Activated naive CD4-positive, alpha-beta T cell treated with anti-CD3 and anti-CD28 coated beads for 36 hours (primary cell): ENCODE data around the gene TNFRSF8. TPM values are rescaled to one million over a fixed set of nuclear protein-coding genes. Genes with fewer than 3 reads are reported as not detected.

Source experiments
- CTCF ChIA-PET: fragments of 350-600 bp; sonication (Branson Sonifier 250); formaldehyde crosslinking; loops from one replicate; lab custom pipeline; 2021; ENCODE audit warnings: antibody characterized with exemption; lab: Charles Lee
- DNase-seq: peaks from one replicate; pipeline ENCODE4 v3.0.0-alpha.2; 2020
- H3K27ac Mint-ChIP-seq: one replicate; pipeline ENCODE4 v1.8.0; 2021; ENCODE audit warnings: mild to moderate bottlenecking, mixed read lengths
- H3K27me3 Mint-ChIP-seq: one replicate; pipeline ENCODE4 v1.8.0; 2021; ENCODE audit warnings: low read depth, mixed read lengths
- H3K36me3 Mint-ChIP-seq: one replicate; pipeline ENCODE4 v1.8.0; 2021; ENCODE audit warnings: low read depth, mixed read lengths
- H3K4me1 Mint-ChIP-seq: one replicate; pipeline ENCODE4 v1.8.0; 2021; ENCODE audit warnings: low read depth, mixed read lengths
- H3K4me3 Mint-ChIP-seq: one replicate; pipeline ENCODE4 v1.8.0; 2021; ENCODE audit warnings: mild to moderate bottlenecking, moderate library complexity, mixed read lengths
- H3K9me3 Mint-ChIP-seq: one replicate; pipeline ENCODE4 v1.8.0; 2021; ENCODE audit warnings: mixed read lengths
- intact Hi-C: fragments of 100-400 bp; cut with micrococcal nuclease; formaldehyde crosslinking; loops from one replicate; pipeline ENCODE4 v1.15.1; 2023
- total RNA-seq, 2 experiments: library from RNA; stranded (reverse); gene quantifications; one replicate each; pipeline ENCODE4 v1.2.3, GENCODE V29; 2021

Gene TNFRSF8
- total RNA-seq, 2 experiments from 2014 or later: 18.6 to 18.8 TPM

- Mint-ChIP-seq H3K27me3 (no peaks in the 10 kb centered on the region), H3K27ac (peak overlapping the region; percentile 81), H3K36me3 (peaks cover 8% of the 10 kb centered on the region), H3K9me3 (peaks cover 7% of the 10 kb centered on the region), H3K4me3 (no peak overlapping the region), H3K4me1 (peaks cover 85% of the 10 kb centered on the region)
- intact Hi-C loops: no loop called here
- CTCF ChIA-PET: interaction anchor here (0.5 kb wide), 1 partner anchor 455 kb away, joined by 3 read pairs; no protein-coding TSS in a partner anchor
- no peak for DNase-seq
These were observed 88.4 kb downstream of the TNFRSF8 start for GRCh38 chr1:12151465-12151864.

DNA sequence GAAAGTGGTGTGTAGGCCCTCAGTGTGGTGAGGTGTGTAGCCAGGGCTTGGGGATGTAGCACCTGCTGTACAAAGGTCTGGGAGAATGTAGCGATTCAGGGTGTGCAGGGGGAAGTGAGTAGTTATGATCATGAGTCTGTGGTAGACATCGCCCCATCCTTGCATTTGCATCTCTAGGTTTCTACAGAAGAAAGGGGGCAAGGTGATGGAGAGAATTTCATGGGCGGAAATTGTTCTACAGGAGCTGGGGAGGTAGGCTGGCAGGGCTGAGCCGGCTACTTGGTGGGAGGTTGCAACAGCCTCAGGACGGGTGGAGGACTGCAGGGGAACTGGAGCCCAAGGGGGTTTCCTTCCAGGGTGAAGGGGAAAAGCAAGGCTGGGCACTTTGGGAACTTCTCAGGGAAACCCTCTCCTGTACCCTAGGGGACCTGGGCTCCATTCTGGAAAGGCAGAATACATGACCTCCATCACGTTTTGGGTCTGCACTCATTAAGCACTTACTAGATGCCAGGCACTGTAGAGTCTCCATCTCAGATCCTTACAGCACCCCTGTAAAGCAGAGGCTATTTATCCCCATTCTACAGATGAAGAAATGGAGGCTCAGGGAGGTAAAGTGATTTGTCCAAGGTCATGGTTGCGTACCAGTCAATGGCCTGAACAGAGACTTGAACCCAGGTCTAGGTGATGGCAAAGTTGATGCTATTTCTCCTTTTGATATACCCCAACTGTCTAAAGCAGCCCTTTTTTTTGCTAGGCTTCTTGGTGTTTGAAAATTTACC, 89.2 kb downstream of the TNFRSF8 start:
- CTCF ChIA-PET: no interaction called here
- H3K4me3 Mint-ChIP-seq: no peak overlapping the region
- intact Hi-C loops: loop anchor here (2.0 kb wide), 1 partner anchor 20 kb away; no protein-coding TSS in a partner anchor

GRCh38 chr1:12153181-12153785, 90.2 kb downstream of the TNFRSF8 start:
- intact Hi-C loops: loop anchor here (2.0 kb wide), 1 partner anchor 20 kb away; no protein-coding TSS in a partner anchor
- CTCF ChIA-PET: interaction anchor here (0.6 to 1.4 kb wide), 2 partner anchors 24 to 30 kb away, joined by 3 to 5 read pairs; no protein-coding TSS in a partner anchor
- DNase-seq: peak; percentile 67
- Mint-ChIP-seq H3K9me3 (peaks cover 7% of the 10 kb centered on the region), H3K4me1 (peaks cover 83% of the 10 kb centered on the region), H3K36me3 (peaks cover 8% of the 10 kb centered on the region), H3K4me3 (no peak overlapping the region), H3K27ac (peak overlapping the region; percentile 89), H3K27me3 (no peaks in the 10 kb centered on the region)

More for the DNA sequence above, 89.2 kb downstream of the TNFRSF8 start:
- peaks cover 8% of the 10 kb centered on the region for H3K36me3 Mint-ChIP-seq
- H3K27me3 Mint-ChIP-seq: no peaks in the 10 kb centered on the region
- H3K4me1 Mint-ChIP-seq: peaks cover 83% of the 10 kb centered on the region
- peaks cover 7% of the 10 kb centered on the region for H3K9me3 Mint-ChIP-seq
- peak; percentile 44 for DNase-seq
- H3K27ac Mint-ChIP-seq: peak overlapping the region; percentile 89

GRCh38 chr1:12155328-12155727, 92.2 kb downstream of the TNFRSF8 start:
- Mint-ChIP-seq H3K27ac (peak overlapping the region; percentile 26), H3K4me3 (no peak overlapping the region), H3K4me1 (peaks cover 77% of the 10 kb centered on the region), H3K27me3 (no peaks in the 10 kb centered on the region), H3K9me3 (peaks cover 2% of the 10 kb centered on the region), H3K36me3 (peaks cover 1% of the 10 kb centered on the region)
- CTCF ChIA-PET: interaction anchor here (0.6 to 3.0 kb wide), 5 partner anchors 18 to 54 kb away, joined by 3 to 9 read pairs (median 4); no protein-coding TSS in a partner anchor
- intact Hi-C loops: loop anchor here (5.0 kb wide), 2 partner anchors 108 to 462 kb away; partner anchors contain the start of gene DHRS3
- no peak for DNase-seq

DNA sequence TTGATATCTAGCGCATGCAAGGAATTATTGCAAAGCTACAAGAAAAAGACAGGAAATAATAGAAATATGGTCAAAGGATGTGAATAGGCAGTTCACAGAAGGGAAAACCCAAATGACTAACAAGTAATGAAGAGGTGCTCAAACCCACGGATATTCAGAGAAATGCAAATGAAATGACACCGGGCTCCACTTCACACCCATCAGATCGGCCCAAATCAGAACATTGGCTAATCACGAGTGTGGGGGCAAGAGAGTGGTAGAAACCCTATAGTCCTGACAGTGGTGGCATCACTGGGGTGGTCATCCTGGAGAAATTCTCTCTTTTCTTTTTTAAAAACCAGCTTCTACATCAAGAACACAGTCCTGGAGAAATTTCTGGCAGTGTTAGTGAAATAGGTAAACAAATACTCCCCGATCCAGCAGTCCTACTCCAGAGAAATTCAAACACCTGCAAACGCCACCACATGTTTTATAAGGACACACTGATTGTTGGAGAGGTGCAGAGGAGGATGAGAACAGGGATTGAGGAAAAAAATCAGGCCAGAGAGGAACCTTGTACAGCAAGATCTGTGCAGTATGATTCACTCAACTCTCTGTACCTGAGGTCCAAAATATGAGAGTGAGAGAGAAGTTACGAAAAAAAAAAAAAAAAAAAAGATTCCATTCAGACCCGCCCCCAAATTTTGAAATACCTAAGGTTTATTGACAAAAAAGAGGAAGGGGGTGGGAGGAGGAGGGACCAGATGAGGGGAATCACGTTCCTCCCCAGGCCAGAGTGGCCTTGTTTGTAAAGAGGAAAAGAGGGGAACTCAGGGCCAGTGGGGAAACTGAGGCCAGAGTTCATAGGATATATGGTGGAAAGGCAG, 94.5 kb downstream of the TNFRSF8 start:
- Mint-ChIP-seq H3K36me3 (peaks cover 1% of the 10 kb centered on the region), H3K9me3 (peaks cover 2% of the 10 kb centered on the region), H3K27me3 (no peaks in the 10 kb centered on the region), H3K4me3 (peak overlapping the region; percentile 65), H3K4me1 (peaks cover 78% of the 10 kb centered on the region), H3K27ac (peak overlapping the region; percentile 98)
- intact Hi-C loops: loop anchor here (1.0 to 5.0 kb wide), 5 partner anchors 21 to 460 kb away; partner anchors contain the start of gene DHRS3
- CTCF ChIA-PET: interaction anchor here (0.9 to 3.0 kb wide), 3 partner anchors 21 to 33 kb away, joined by 3 to 9 read pairs (median 5); no protein-coding TSS in a partner anchor
- peak; percentile 79 for DNase-seq

DNA sequence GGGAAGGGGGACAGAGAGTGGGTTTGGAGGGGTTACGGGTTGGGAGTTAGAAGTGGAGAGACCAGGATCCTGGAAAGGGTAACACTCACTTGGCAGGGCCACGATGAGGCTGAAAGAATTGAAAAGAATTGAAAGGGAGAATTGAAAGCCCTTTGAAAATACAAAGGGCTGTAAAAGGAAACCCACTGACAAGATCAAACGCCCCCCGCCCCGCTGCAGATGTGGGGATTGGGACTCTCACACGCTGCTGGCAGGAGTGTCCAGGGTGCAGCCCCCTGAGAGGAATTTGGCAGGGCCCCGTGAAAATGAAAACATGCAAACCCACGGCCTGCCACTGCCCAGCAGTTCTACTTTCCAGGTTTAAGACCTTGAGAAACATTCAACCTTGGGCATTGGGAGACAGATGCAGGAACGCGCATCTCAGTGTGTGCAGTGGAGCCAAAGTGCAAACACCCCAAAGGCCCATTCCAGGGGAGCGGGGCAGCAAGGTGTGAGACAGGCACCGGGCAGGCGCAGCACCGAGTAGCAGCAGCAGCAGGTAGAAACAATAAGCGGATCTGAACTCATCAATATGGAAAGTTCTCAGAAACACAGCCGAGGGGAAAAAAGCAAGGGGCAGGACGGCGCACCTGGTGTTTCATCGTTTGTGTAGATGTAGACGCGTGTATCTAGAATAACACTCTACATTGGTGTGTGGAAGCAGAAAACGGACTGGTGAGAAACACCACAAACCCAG, 95.4 kb downstream of the TNFRSF8 start:
- Mint-ChIP-seq H3K9me3 (peaks cover 2% of the 10 kb centered on the region), H3K27ac (peak overlapping the region; percentile 98), H3K4me3 (peak overlapping the region; percentile 65), H3K36me3 (peaks cover 1% of the 10 kb centered on the region), H3K27me3 (no peaks in the 10 kb centered on the region), H3K4me1 (peaks cover 78% of the 10 kb centered on the region)
- CTCF ChIA-PET: interaction anchor here (0.7 to 3.0 kb wide), 3 partner anchors 8 to 34 kb away, joined by 3 to 9 read pairs (median 5); no protein-coding TSS in a partner anchor
- intact Hi-C loops: loop anchor here (5.0 kb wide), 2 partner anchors 111 to 459 kb away; partner anchors contain the start of gene DHRS3
- peak; percentile 45 for DNase-seq

DNA sequence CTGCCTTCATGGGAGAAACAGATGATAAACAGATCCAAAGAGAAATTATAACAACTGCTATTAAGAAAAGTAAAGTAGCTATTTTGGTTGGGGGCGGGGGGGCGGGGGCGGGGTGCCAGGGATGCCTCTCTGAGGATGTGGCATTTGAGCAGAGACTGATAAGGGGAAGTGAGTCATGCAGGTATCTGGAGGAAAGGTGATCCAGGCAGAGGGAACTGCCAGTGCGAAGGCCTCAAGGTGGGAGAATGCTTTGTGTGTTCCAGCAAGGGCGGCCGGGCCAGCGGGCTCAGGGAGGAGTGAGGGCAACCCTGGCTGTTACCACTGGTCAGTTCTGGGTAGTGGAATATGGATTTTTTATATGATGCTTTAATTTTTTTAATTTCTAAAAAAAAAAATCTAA, 96.7 kb downstream of the TNFRSF8 start:
- intact Hi-C loops: loop anchor here (5.0 kb wide), 2 partner anchors 113 to 457 kb away; partner anchors contain the start of gene DHRS3

DNA sequence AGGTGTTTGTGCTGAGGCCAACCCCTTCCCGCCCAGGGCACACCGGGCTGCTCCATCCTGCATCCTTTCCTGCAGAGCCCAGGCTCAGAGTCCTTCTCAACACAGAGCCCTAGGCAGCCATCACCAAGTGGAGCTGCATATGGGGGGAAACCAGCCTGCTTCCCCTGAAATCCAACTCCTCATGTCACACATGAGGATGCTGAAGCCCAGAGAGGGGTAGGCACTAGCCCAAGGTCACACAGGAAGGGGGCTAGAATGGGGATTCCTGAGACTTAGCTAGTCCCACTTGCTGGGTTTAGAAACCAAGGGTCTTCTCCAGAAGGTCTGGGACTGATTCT, 98.2 kb downstream of the TNFRSF8 start:
- H3K4me3 Mint-ChIP-seq: no peak overlapping the region
- H3K27me3 Mint-ChIP-seq: no peaks in the 10 kb centered on the region
- CTCF ChIA-PET: interaction anchor here (1.6 to 3.2 kb wide), 2 partner anchors 16 to 37 kb away, joined by 8 to 10 read pairs; no protein-coding TSS in a partner anchor
- intact Hi-C loops: no loop called here
- DNase-seq: no peak
- H3K4me1 Mint-ChIP-seq: peaks cover 71% of the 10 kb centered on the region
- peaks cover 1% of the 10 kb centered on the region for H3K36me3 Mint-ChIP-seq
- H3K9me3 Mint-ChIP-seq: peaks cover 2% of the 10 kb centered on the region
- peak overlapping the region; percentile 83 for H3K27ac Mint-ChIP-seq

More for the DNA sequence above, 96.7 kb downstream of the TNFRSF8 start:
- Mint-ChIP-seq H3K4me3 (no peak overlapping the region), H3K4me1 (peaks cover 82% of the 10 kb centered on the region), H3K27ac (peak overlapping the region; percentile 81), H3K9me3 (peaks cover 2% of the 10 kb centered on the region), H3K36me3 (peaks cover 1% of the 10 kb centered on the region), H3K27me3 (no peaks in the 10 kb centered on the region)
- peak; percentile 53 for DNase-seq
- CTCF ChIA-PET: no interaction called here

GRCh38 chr1:12161662-12162458, 98.8 kb downstream of the TNFRSF8 start:
- intact Hi-C loops: loop anchor here (1.0 to 2.0 kb wide), 2 partner anchors 16 to 47 kb away; no protein-coding TSS in a partner anchor
- no peak overlapping the region for H3K4me3 Mint-ChIP-seq
- H3K27ac Mint-ChIP-seq: peak overlapping the region; percentile 83
- peaks cover 2% of the 10 kb centered on the region for H3K9me3 Mint-ChIP-seq
- CTCF ChIA-PET: interaction anchor here (1.6 to 3.2 kb wide), 2 partner anchors 16 to 38 kb away, joined by 8 to 10 read pairs; no protein-coding TSS in a partner anchor
- H3K27me3 Mint-ChIP-seq: no peaks in the 10 kb centered on the region
- DNase-seq: peak; percentile 92
- peaks cover 70% of the 10 kb centered on the region for H3K4me1 Mint-ChIP-seq
- peaks cover 1% of the 10 kb centered on the region for H3K36me3 Mint-ChIP-seq

DNA sequence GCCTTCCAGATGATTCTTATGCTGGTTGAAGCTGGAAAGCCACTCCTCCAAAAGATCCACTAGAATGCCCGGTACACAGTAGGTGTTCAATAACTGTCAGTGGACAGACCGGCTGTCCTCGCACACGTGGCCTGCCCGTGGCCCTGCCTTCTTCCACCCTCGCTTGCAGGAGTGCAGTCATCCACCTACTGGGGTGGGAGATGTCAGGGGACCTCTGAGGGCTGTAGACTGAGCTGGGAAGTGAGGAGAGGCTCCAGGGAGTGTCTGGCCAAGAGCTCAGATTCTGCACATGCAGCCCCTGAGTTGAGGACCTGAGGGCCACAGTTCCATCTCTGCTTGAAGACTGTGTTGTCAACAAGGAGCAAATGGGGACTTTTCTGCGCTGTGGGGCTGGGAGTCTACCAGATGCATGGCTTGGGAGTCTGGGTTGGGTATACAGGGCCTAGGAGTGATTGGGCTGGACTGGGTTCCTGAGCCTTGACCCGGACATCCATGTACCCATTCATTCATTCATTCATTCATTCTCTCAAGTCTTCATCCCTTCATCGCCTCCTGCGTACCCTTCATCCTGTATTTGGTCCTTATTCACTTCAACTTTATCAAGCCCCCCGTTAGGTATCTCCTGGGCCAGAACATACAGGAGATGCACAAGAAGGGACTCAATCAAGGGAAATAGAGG, 99.5 kb downstream of the TNFRSF8 start:
- H3K9me3 Mint-ChIP-seq: peaks cover 2% of the 10 kb centered on the region
- peaks cover 3% of the 10 kb centered on the region for H3K36me3 Mint-ChIP-seq
- H3K27ac Mint-ChIP-seq: peak overlapping the region; percentile 28
- no peak overlapping the region for H3K4me3 Mint-ChIP-seq
- CTCF ChIA-PET: interaction anchor here (1.6 to 3.2 kb wide), 2 partner anchors 15 to 38 kb away, joined by 8 to 10 read pairs; no protein-coding TSS in a partner anchor
- no peak for DNase-seq
- H3K4me1 Mint-ChIP-seq: peaks cover 64% of the 10 kb centered on the region
- H3K27me3 Mint-ChIP-seq: no peaks in the 10 kb centered on the region
- intact Hi-C loops: loop anchor here (1.0 to 2.0 kb wide), 2 partner anchors 16 to 46 kb away; no protein-coding TSS in a partner anchor
